ENCODE results near the gene GPR137.

DNA sequence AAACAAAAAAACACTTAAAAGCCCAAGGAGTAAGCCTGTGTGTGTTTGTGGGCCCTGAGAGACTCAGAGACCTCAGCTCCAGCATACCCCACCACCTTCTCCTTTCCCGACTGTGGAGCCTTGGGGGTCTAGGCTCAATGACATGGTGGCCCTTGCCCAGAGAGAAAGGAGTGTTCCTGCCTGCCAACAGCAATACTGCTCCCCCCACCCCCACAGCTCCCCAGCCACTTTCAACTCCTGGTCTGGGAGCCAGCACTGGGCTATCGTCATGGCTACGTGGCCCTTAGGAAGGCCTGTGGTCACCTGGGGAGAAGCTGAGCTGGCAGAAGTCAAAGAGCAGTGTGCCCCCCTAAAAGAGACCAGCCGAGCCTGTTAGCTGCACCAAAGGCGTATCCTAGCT lies 41.5 kb upstream of the GPR137 start:
- TF ChIP-seq NFIC (IDR thresholded peaks at IDR 0.05), result no peak
- no peak for TF ChIP-seq TAF1 (IDR thresholded peaks at IDR 0.05; ENCODE audit: low read depth)
- TF ChIP-seq EP300 (IDR thresholded peaks at IDR 0.05; ENCODE audit: borderline replicate concordance), result no peak
- TF ChIP-seq, protein P1, sequence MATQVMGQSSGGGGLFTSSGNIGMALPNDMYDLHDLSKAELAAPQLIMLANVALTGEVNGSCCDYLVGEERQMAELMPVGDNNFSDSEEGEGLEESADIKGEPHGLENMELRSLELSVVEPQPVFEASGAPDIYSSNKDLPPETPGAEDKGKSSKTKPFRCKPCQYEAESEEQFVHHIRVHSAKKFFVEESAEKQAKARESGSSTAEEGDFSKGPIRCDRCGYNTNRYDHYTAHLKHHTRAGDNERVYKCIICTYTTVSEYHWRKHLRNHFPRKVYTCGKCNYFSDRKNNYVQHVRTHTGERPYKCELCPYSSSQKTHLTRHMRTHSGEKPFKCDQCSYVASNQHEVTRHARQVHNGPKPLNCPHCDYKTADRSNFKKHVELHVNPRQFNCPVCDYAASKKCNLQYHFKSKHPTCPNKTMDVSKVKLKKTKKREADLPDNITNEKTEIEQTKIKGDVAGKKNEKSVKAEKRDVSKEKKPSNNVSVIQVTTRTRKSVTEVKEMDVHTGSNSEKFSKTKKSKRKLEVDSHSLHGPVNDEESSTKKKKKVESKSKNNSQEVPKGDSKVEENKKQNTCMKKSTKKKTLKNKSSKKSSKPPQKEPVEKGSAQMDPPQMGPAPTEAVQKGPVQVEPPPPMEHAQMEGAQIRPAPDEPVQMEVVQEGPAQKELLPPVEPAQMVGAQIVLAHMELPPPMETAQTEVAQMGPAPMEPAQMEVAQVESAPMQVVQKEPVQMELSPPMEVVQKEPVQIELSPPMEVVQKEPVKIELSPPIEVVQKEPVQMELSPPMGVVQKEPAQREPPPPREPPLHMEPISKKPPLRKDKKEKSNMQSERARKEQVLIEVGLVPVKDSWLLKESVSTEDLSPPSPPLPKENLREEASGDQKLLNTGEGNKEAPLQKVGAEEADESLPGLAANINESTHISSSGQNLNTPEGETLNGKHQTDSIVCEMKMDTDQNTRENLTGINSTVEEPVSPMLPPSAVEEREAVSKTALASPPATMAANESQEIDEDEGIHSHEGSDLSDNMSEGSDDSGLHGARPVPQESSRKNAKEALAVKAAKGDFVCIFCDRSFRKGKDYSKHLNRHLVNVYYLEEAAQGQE (IDR thresholded peaks at IDR 0.05; ENCODE audit: low read depth), result no peak
- no peak for TF ChIP-seq EGR1 (IDR thresholded peaks at IDR 0.05)
- no peak for TF ChIP-seq YY1 (IDR thresholded peaks at IDR 0.05; ENCODE audit: low read depth)
- TF ChIP-seq RAD21 (IDR thresholded peaks at IDR 0.05; ENCODE audit: low read depth), result no peak
- TF ChIP-seq MAX (IDR thresholded peaks at IDR 0.05), result no peak
- TF ChIP-seq CEBPB (IDR thresholded peaks at IDR 0.05), result no peak
- TF ChIP-seq TEAD4 (IDR thresholded peaks at IDR 0.05), result no peak
- TF ChIP-seq FOXM1 (IDR thresholded peaks at IDR 0.05; ENCODE audit: borderline replicate concordance, low read depth), result no peak
- TF ChIP-seq, protein P2, sequence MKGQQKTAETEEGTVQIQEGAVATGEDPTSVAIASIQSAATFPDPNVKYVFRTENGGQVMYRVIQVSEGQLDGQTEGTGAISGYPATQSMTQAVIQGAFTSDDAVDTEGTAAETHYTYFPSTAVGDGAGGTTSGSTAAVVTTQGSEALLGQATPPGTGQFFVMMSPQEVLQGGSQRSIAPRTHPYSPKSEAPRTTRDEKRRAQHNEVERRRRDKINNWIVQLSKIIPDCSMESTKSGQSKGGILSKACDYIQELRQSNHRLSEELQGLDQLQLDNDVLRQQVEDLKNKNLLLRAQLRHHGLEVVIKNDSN (IDR thresholded peaks at IDR 0.05), result no peak
- TF ChIP-seq TCF12 (IDR thresholded peaks at IDR 0.05; ENCODE audit: low read depth), result no peak
